ENCODE measurements around the gene C1QTNF1.
"Not testable (repeated sequence)": the region's sequence is repeated elsewhere in the genome, so short reads cannot be mapped to it uniquely, and the experiment has no call there.

Gene C1QTNF1

GRCh38 chr17:79026376-79027273 lies 2.7 kb downstream of the C1QTNF1 start:
- peak; percentile 55 for DNase-seq

- no peak for DNase-seq
Measured at GRCh38 chr17:79027274-79027924, 3.4 kb downstream of the C1QTNF1 start.

- no peak for DNase-seq
Measured at GRCh38 chr17:79027925-79028491, 4.0 kb downstream of the C1QTNF1 start.

GRCh38 chr17:79028496-79029326 lies 4.7 kb downstream of the C1QTNF1 start:
- no peak for DNase-seq

GRCh38 chr17:79029327-79030009 lies 5.5 kb downstream of the C1QTNF1 start:
- no peak for DNase-seq

- not testable (repeated sequence) for DNase-seq
Measured at GRCh38 chr17:79030636-79031035, 6.7 kb downstream of the C1QTNF1 start.

GRCh38 chr17:79031996-79032875 lies 8.3 kb downstream of the C1QTNF1 start:
- DNase-seq = no peak

- DNase-seq = no peak
Measured at GRCh38 chr17:79033046-79033616, 9.2 kb downstream of the C1QTNF1 start.

- peak; percentile 85 for DNase-seq
Measured at GRCh38 chr17:79033741-79034501, 10.0 kb downstream of the C1QTNF1 start.

- DNase-seq = no peak
Measured at GRCh38 chr17:79034931-79035485, 11.0 kb downstream of the C1QTNF1 start.

- no peak for DNase-seq
Measured at GRCh38 chr17:79035686-79036085, 11.7 kb downstream of the C1QTNF1 start.

GRCh38 chr17:79036181-79036580 lies 12.2 kb downstream of the C1QTNF1 start:
- DNase-seq = no peak

- no peak for DNase-seq
Measured at GRCh38 chr17:79036596-79036995, 12.6 kb downstream of the C1QTNF1 start.

GRCh38 chr17:79038545-79039135 lies 14.7 kb downstream of the C1QTNF1 start:
- no peak for DNase-seq

GRCh38 chr17:79039171-79039570 lies 15.2 kb downstream of the C1QTNF1 start:
- no peak for DNase-seq

GRCh38 chr17:79039886-79040285 lies 15.9 kb downstream of the C1QTNF1 start:
- DNase-seq = no peak

- DNase-seq = no peak
Measured at GRCh38 chr17:79041041-79041570, 17.1 kb downstream of the C1QTNF1 start.

- no peak for DNase-seq
Measured at GRCh38 chr17:79041723-79042420, 17.9 kb downstream of the C1QTNF1 start.

Data from NCI-H345 (cell line).